HepG2 (cell line): Measurements from ENCODE around the gene PMS2. TPM values are rescaled to one million over a fixed set of nuclear protein-coding genes. Genes with fewer than 3 reads are reported as not detected.
"Not testable (repeated sequence)": the region's sequence is repeated elsewhere in the genome, so short reads cannot be mapped to it uniquely, and the experiment has no call there.

ENCODE experiments used
- ATAC-seq: fragments of 200-7000 bp; cut with Tn5 transposase; 3 replicates; pipeline ENCODE4 v1.9.1; 2020; ENCODE audit warnings: mild to moderate bottlenecking, moderate library complexity
- BruUV-seq: library from RNA; stranded (reverse); fragments of 400-500 nt; replicated peaks from 2 replicates; lab custom pipeline; 2021; lab: Mats Ljungman, UMichigan
- CTCF ChIA-PET: fragments of 300-600 bp; formaldehyde crosslinking; extraction: SDS; loops from one replicate; lab custom pipeline; 2021; ENCODE audit warnings: low total read pairs, inconsistent platforms, low intra/inter-chr PET ratio; lab: Yijun Ruan, JAX
- POLR2A ChIA-PET: fragments of 350-600 bp; sonication (Branson Sonifier 250); formaldehyde crosslinking; loops from one replicate; lab custom pipeline; 2020; ENCODE audit warnings: antibody characterized with exemption, inconsistent platforms; lab: Yijun Ruan, JAX
- DNase-seq: peaks from one replicate; pipeline ENCODE4 v3.0.0-alpha.2; 2015; ENCODE audit warnings: low spot score
- FAIRE-seq: peaks from 3 replicates; lab custom pipeline; 2011; peaks lifted over from hg19 to GRCh38; lab: Jason Lieb, UNC
- H2AFZ ChIP-seq: one replicate; pipeline ENCODE4 v1.6.1; 2011; ENCODE audit warnings: low read length, inconsistent platforms
- H3K27ac ChIP-seq: fragments of 300-600 bp; 3 replicates; pipeline ENCODE4 v1.8.0; 2011; ENCODE audit warnings: mixed run types, mild to moderate bottlenecking, mixed read lengths, low read length, inconsistent platforms; ENCODE audit not compliant: insufficient read depth; ENCODE audit errors: extremely low read length
- H3K27me3 ChIP-seq, 2 experiments: fragments of 200-600 bp in 1 of 2; 2 replicates in 1 of 2; 3 replicates in 1 of 2; pipeline versions ENCODE4 v1.6.0 to v1.8.0; 2011; ENCODE audit warnings: low read length in 2 of 2, mild to moderate bottlenecking in 2 of 2, moderate library complexity in 2 of 2, inconsistent platforms in 1 of 2; ENCODE audit not compliant: insufficient read depth in 2 of 2, control insufficient read depth in 1 of 2
- H3K36me3 ChIP-seq, 2 experiments: fragments of 200-600 bp in 1 of 2; replicated peaks in 1 of 2; 2 replicates in 1 of 2; 3 replicates in 1 of 2; pipeline versions ENCODE4 v1.5.1 to v1.8.0; 2011; ENCODE audit warnings: low read length in 2 of 2, inconsistent platforms in 1 of 2; ENCODE audit not compliant: insufficient read depth in 2 of 2, control insufficient read depth in 1 of 2
- H3K4me1 ChIP-seq: 2 replicates; pipeline ENCODE4 v1.5.1; 2012; ENCODE audit warnings: low read length, inconsistent platforms; ENCODE audit not compliant: insufficient read depth
- H3K4me2 ChIP-seq: 2 replicates; pipeline ENCODE4 v1.6.0; 2011; ENCODE audit warnings: low read depth, low read length, inconsistent platforms
- H3K4me3 ChIP-seq, 3 experiments: fragments of 200-600 bp in 1 of 3; sonication (generic), shearing (Covaris generic) in 1 of 3; replicated peaks in 1 of 3; 2 replicates each; pipeline ENCODE4 v1.5.1; 2011 to 2016; ENCODE audit warnings: low read length in 3 of 3, inconsistent platforms in 2 of 3, low read depth in 2 of 3, mild to moderate bottlenecking in 2 of 3, control low read depth in 1 of 3, mixed read lengths in 1 of 3; ENCODE audit not compliant: insufficient read depth in 1 of 3
- H3K79me2 ChIP-seq: one replicate; pipeline ENCODE4 v1.6.1; 2011; ENCODE audit warnings: low read length, inconsistent platforms; ENCODE audit not compliant: insufficient read depth
- H3K9ac ChIP-seq: 2 replicates; pipeline ENCODE4 v1.6.0; 2011; ENCODE audit warnings: mild to moderate bottlenecking, low read depth, low read length, inconsistent platforms; ENCODE audit not compliant: insufficient read depth
- H3K9me3 ChIP-seq: 2 replicates; pipeline ENCODE4 v1.5.1; 2012; ENCODE audit warnings: mild to moderate bottlenecking, low read length
- H4K20me1 ChIP-seq: 2 replicates; pipeline ENCODE4 v1.6.0; 2011; ENCODE audit warnings: inconsistent platforms, mild to moderate bottlenecking, low read length, moderate library complexity; ENCODE audit not compliant: insufficient read depth
- GATA4 ChIP-seq: sonication (generic); IDR thresholded peaks from 2 replicates; pipeline ENCODE4 v1.6.1; 2016; ENCODE audit warnings: antibody characterized with exemption, low read depth, borderline replicate concordance
- HDAC1 ChIP-seq: sonication (generic); formaldehyde crosslinking; IDR thresholded peaks from 2 replicates; pipeline ENCODE4 v1.5.1; 2020; ENCODE audit warnings: mild to moderate bottlenecking, missing genetic modification reagents
- MXD3 ChIP-seq: IDR thresholded peaks from 2 replicates; pipeline ENCODE4 v1.6.1; 2016; ENCODE audit warnings: mild to moderate bottlenecking, missing biosample characterization, missing genetic modification reagents
- TCF7L2 ChIP-seq: IDR thresholded peaks from 2 replicates; pipeline ENCODE4 v1.6.1; 2011; ENCODE audit warnings: mild to moderate bottlenecking, low read depth, low read length, moderate library complexity
- ZNF44 ChIP-seq: sonication (generic); formaldehyde crosslinking; IDR thresholded peaks from 2 replicates; pipeline ENCODE4 v1.5.1; 2020; ENCODE audit warnings: mild to moderate bottlenecking, missing genetic modification reagents
- ZNF800 ChIP-seq: sonication (generic); formaldehyde crosslinking; IDR thresholded peaks from 2 replicates; pipeline ENCODE4 v1.4.0; 2020; ENCODE audit warnings: missing genetic modification reagents
- ZNF839 ChIP-seq: sonication (generic); formaldehyde crosslinking; IDR thresholded peaks from 2 replicates; pipeline ENCODE4 v1.4.0; 2020; ENCODE audit warnings: missing genetic modification reagents, mild to moderate bottlenecking, borderline replicate concordance
- WGBS: methylation state at CpG from one replicate; pipeline ENCODE4 v1.1.6; 2017; ENCODE audit warnings: low lambda C conversion rate; 5-methylcytosine and 5-hydroxymethylcytosine counted together
- in situ Hi-C: cut with HindIII; loops from 2 replicates; pipeline ENCODE4 v1.10.0; 2017; ENCODE audit warnings: low pct_unique_long_range_greater_than_20kb; ENCODE audit not compliant: extremely low pct_ligation_motif_present
- intact Hi-C: fragments of 100-400 bp; cut with micrococcal nuclease; formaldehyde crosslinking; loops from one replicate; pipeline ENCODE4 v1.10.0; 2022; ENCODE audit not compliant: unreplicated experiment
- polyA plus RNA-seq, 8 experiments: library from polyadenylated mRNA; depleted of rRNA in 3 of 8; stranded (reverse) in 7 of 8; unstranded in 1 of 8; fragments of >200 nt; fragmentation: Illumina TruSeq in 4 of 8; extraction: Trizol in 4 of 8; gene quantifications; 2 replicates each; pipeline versions ENCODE4 v1.2.1 to v1.2.3, GENCODE V29; 2011 to 2016; ENCODE audit warnings: low read depth in 4 of 8, missing spikeins in 1 of 8, mixed read lengths in 1 of 8; ENCODE audit not compliant: insufficient read depth in 1 of 8
- total RNA-seq, 5 experiments: library from RNA; depleted of rRNA; stranded (reverse); fragments of >200 nt; fragmentation: Illumina TruSeq; extraction: Trizol; gene quantifications; 2 replicates each; pipeline ENCODE4 v1.2.3, GENCODE V29; 2016; ENCODE audit warnings: low read depth in 1 of 5

Gene PMS2
- total and polyA plus RNA-seq, 2 of the 13 experiments (the other 11 are each of a cell fraction or from before 2014, with no cell fraction given) = 6.3 to 11.4 TPM

- TF ChIP-seq TCF7L2 (no peak), MXD3 (CRISPR knock-in tag) (0 out of 2 replicates have a peak, but pooled peaks have one; percentile 1), HDAC1 (CRISPR knock-in tag) (no peak), ZNF44 (CRISPR knock-in tag) (no peak)
These were observed 3.7 kb upstream of the PMS2 start (continued) for GRCh38 chr7:6012355-6013104.

GRCh38 chr7:6011541-6011940, 2.7 kb upstream of the PMS2 start:
- Histone ChIP-seq H3K36me3 (peaks cover 14 to 21% of the 10 kb centered on the region in 2 experiments), H3K9me3 (no peaks in the 10 kb centered on the region), H3K4me2 (no peak overlapping the region), H3K4me1 (peaks cover 51% of the 10 kb centered on the region), H3K79me2 (peaks cover 37% of the 10 kb centered on the region), H4K20me1 (no peaks in the 10 kb centered on the region), H3K27me3 (no peaks in the 10 kb centered on the region; a peak in 1 of 5 replicates), H3K4me3 (no peak overlapping the region), H3K9ac (no peak overlapping the region), H2AFZ (no peak overlapping the region), H3K27ac (no peak overlapping the region)
- POLR2A ChIA-PET = interaction anchor here (1.0 to 1.5 kb wide), 3 partner anchors 9 to 92 kb away, joined by 3 to 4 read pairs (median 4); no protein-coding TSS in a partner anchor
- no peak for TF ChIP-seq ZNF839 (CRISPR knock-in tag)
- 0 out of 2 replicates have a peak, but pooled peaks have one; percentile 23 for TF ChIP-seq ZNF800
- no peak for TF ChIP-seq GATA4
- WGBS = 90% methylated on average over 2 of the region's 2 CpGs
- ATAC-seq (no peak), DNase-seq (no peak), FAIRE-seq (no peak)
- intact Hi-C loops (no loop called here), in situ Hi-C loops (no loop called here)
- TSS peak; percentile 47 for BruUV-seq
- CTCF ChIA-PET = no interaction called here

- CTCF ChIA-PET, H4K20me1 ChIP-seq, H3K9ac ChIP-seq, H3K27me3 ChIP-seq, DNase-seq, H3K9me3 ChIP-seq, H2AFZ ChIP-seq, intact Hi-C loops, BruUV-seq, in situ Hi-C loops, FAIRE-seq, ATAC-seq: not testable (repeated sequence)
- Histone ChIP-seq H3K79me2 (peaks cover 37% of the 10 kb centered on the region), H3K4me3 (peak overlapping the region in 2 of 3 experiments; percentile 15 to 88; a peak in 1 of 6 replicates), H3K4me2 (peak overlapping the region; percentile 71), H3K36me3 (peaks cover 6 to 11% of the 10 kb centered on the region in 2 experiments; a peak in 4 of 5 replicates), H3K27ac (peak overlapping the region; percentile 4), H3K4me1 (peaks cover 42% of the 10 kb centered on the region)
- 93% methylated on average over 8 of the region's 8 CpGs for WGBS
- POLR2A ChIA-PET = interaction anchor here (1.9 to 2.7 kb wide), 2 partner anchors 12 to 45 kb away, joined by 9 to 10 read pairs; no protein-coding TSS in a partner anchor
These were observed 1.5 kb upstream of the PMS2 start for GRCh38 chr7:6010370-6010769.
